ENCODE results near the gene MBD2. TPM values are rescaled to one million over a fixed set of nuclear protein-coding genes. Genes with fewer than 3 reads are reported as not detected.
"Not testable (repeated sequence)": the region's sequence is repeated elsewhere in the genome, so short reads cannot be mapped to it uniquely, and the experiment has no call there.

Gene MBD2
- total and polyA plus RNA-seq, 2 of the 8 experiments (the other 6 are each of a cell fraction or from before 2014, with no cell fraction given) = 36.2 to 52.7 TPM

GRCh38 chr18:54218803-54219202 lies 5.7 kb downstream of the MBD2 start:
- not testable (repeated sequence) for H3K14ac ChIP-seq (ENCODE audit: insufficient read length); H3K4ac ChIP-seq (replicated peaks; ENCODE audit: insufficient read length, low read depth, low read length); FAIRE-seq; H2BK20ac ChIP-seq (ENCODE audit: low read length); H3K4me3 ChIP-seq (ENCODE audit: extremely low read depth in 1 of 4, insufficient read depth in 2 of 4, low read depth in 3 of 4, low read length in 4 of 4); H4K5ac ChIP-seq (ENCODE audit: insufficient read length, low read depth, low read length); H3K9me3 ChIP-seq (ENCODE audit: insufficient read depth in 2 of 2, low read depth in 1 of 2, low read length in 1 of 2); H3K27ac ChIP-seq (ENCODE audit: low read depth, low read length); H3K36me3 ChIP-seq (ENCODE audit: control insufficient read depth in 2 of 4, insufficient read depth in 4 of 4, low read length in 3 of 4); DNase-seq (ENCODE audit: low read depth in 1 of 2, low spot score in 2 of 2); H2BK15ac ChIP-seq (ENCODE audit: low read length); H3K18ac ChIP-seq (ENCODE audit: extremely low read depth, low read length); H2BK12ac ChIP-seq (ENCODE audit: low read depth, low read length); H2AFZ ChIP-seq (ENCODE audit: low read length); H3K79me1 ChIP-seq (ENCODE audit: low read depth, low read length); H2BK5ac ChIP-seq (ENCODE audit: low read depth, low read length); H3K23me2 ChIP-seq (ENCODE audit: low read depth, low read length); H3K4me2 ChIP-seq (ENCODE audit: insufficient read depth in 1 of 2, low read depth in 2 of 2, low read length in 2 of 2); H3K23ac ChIP-seq (ENCODE audit: insufficient read length); H4K91ac ChIP-seq (replicated peaks; ENCODE audit: insufficient read length, low read length); H3K27me3 ChIP-seq (replicated peaks in 1 of 4; ENCODE audit: control insufficient read depth in 3 of 4, extremely low read depth in 1 of 4, insufficient read depth in 3 of 4, low read length in 3 of 4); H3K56ac ChIP-seq (replicated peaks; ENCODE audit: insufficient read length, low read depth, low read length); H2BK120ac ChIP-seq (replicated peaks; ENCODE audit: low read depth, low read length); H3K9ac ChIP-seq (replicated peaks in 1 of 4; ENCODE audit: extremely low read depth in 1 of 4, low read depth in 3 of 4, low read length in 3 of 4); H2AK5ac ChIP-seq (ENCODE audit: low read depth, low read length); H4K8ac ChIP-seq (ENCODE audit: extremely low read depth, insufficient read depth, low read length)
- WGBS, 2 experiments (ENCODE audit: extremely low coverage in 1 of 2, insufficient coverage in 1 of 2, insufficient read length in 1 of 2, insufficient replicate concordance in 2 of 2, low coverage in 1 of 2, low lambda C conversion rate in 2 of 2, missing lambda C conversion rate in 1 of 2) = 93% methylated on average over 5 of the region's 6 CpGs; no CpG with 5 or more reads in 1 of the 2 experiments
- Histone ChIP-seq H3K4me1 (replicated peaks in 1 of 4; ENCODE audit: control insufficient read depth in 3 of 4, insufficient read depth in 4 of 4, low read length in 3 of 4) (peaks cover 2 to 10% (median 6%) of the 10 kb centered on the region in 4 experiments; a peak in 6 of 7 replicates), H4K20me1 (replicated peaks in 1 of 2; ENCODE audit: control insufficient read depth in 1 of 2, insufficient read depth in 2 of 2, low read length in 2 of 2) (peaks cover 9 to 10% of the 10 kb centered on the region in 2 experiments), H3K79me2 (ENCODE audit: control insufficient read depth in 1 of 2, insufficient read depth in 2 of 2, low read length in 2 of 2) (peaks cover 44 to 94% of the 10 kb centered on the region in 2 experiments)
- POLR2A ChIA-PET (ENCODE audit: partially characterized antibody) = interaction anchor here (1.5 kb wide), 1 partner anchor 51 kb away, joined by 6 read pairs; the partner anchor contains the start of gene POLI
- CTCF ChIA-PET (ENCODE audit: partially characterized antibody) = interaction anchor here (1.1 to 1.2 kb wide), 2 partner anchors 17 to 38 kb away, joined by 3 to 4 read pairs; no protein-coding TSS in a partner anchor

Data from H1 (cell line).